HepG2 (cell line): ENCODE data around the gene COMMD7. TPM values are rescaled to one million over a fixed set of nuclear protein-coding genes. Genes with fewer than 3 reads are reported as not detected.
A peak's percentile ranks its signal among the peaks of the same experiment; 100 is the strongest.
"Not testable (repeated sequence)": the region's sequence is repeated elsewhere in the genome, so short reads cannot be mapped to it uniquely, and the experiment has no call there.

Experiments used
- DMAP1 ChIP-seq: IDR thresholded peaks from 2 replicates; pipeline ENCODE4 v1.6.1; 2016
- FOXA3 ChIP-seq: IDR thresholded peaks from 2 replicates; pipeline ENCODE4 v1.6.1; 2016; ENCODE audit warnings: missing genetic modification reagents, missing compliant biosample characterization
- GATAD1 ChIP-seq: IDR thresholded peaks from 2 replicates; pipeline ENCODE4 v1.6.1; 2016; ENCODE audit warnings: missing genetic modification reagents, missing compliant biosample characterization
- IRF2 ChIP-seq: IDR thresholded peaks from 2 replicates; pipeline ENCODE4 v1.6.1; 2018; ENCODE audit warnings: missing genetic modification reagents, missing compliant biosample characterization
- NR2F6 ChIP-seq, 2 experiments: IDR thresholded peaks; 2 replicates each; pipeline ENCODE4 v1.6.1; 2016; ENCODE audit warnings: antibody characterized with exemption in 1 of 2, mild to moderate bottlenecking in 1 of 2
- RARA ChIP-seq: IDR thresholded peaks from 2 replicates; pipeline ENCODE4 v1.6.1; 2016; ENCODE audit warnings: missing genetic modification reagents, missing compliant biosample characterization
- RCOR2 ChIP-seq: IDR thresholded peaks from 2 replicates; pipeline ENCODE4 v1.6.1; 2016; ENCODE audit warnings: missing biosample characterization, missing genetic modification reagents
- RORA ChIP-seq: sonication (generic); formaldehyde crosslinking; IDR thresholded peaks from 2 replicates; pipeline ENCODE4 v1.5.0; 2020; ENCODE audit warnings: mild to moderate bottlenecking, missing genetic modification reagents, moderate library complexity
- RXRA ChIP-seq: sonication (generic); formaldehyde crosslinking; IDR thresholded peaks from 2 replicates; pipeline ENCODE4 v1.5.1; 2020; ENCODE audit warnings: missing genetic modification reagents
- SALL1 ChIP-seq: sonication (generic); formaldehyde crosslinking; IDR thresholded peaks from 2 replicates; pipeline ENCODE4 v1.8.0; 2022; ENCODE audit warnings: mild to moderate bottlenecking, missing genetic modification reagents
- TCF12 ChIP-seq, 2 experiments: fragments of 450-650 bp in 1 of 2; sonication (generic) in 1 of 2; formaldehyde crosslinking in 1 of 2; IDR thresholded peaks; 2 replicates each; pipeline versions ENCODE4 v1.6.1 to v1.8.0; 2017 to 2022; ENCODE audit warnings: antibody characterized with exemption in 1 of 2, mild to moderate bottlenecking in 1 of 2, missing genetic modification reagents in 1 of 2, moderate library complexity in 1 of 2
- TRIM24 ChIP-seq: sonication (generic); formaldehyde crosslinking; IDR thresholded peaks from 2 replicates; pipeline ENCODE4 v1.8.0; 2022; ENCODE audit warnings: mild to moderate bottlenecking, missing genetic modification reagents
- ZNF124 ChIP-seq: sonication (generic); formaldehyde crosslinking; IDR thresholded peaks from 2 replicates; pipeline ENCODE4 v1.4.0; 2020; ENCODE audit warnings: missing genetic modification reagents
- ZNF17 ChIP-seq: sonication (generic); formaldehyde crosslinking; IDR thresholded peaks from 2 replicates; pipeline ENCODE4 v1.5.0; 2020; ENCODE audit warnings: mild to moderate bottlenecking, missing genetic modification reagents
- ZNF331 ChIP-seq: sonication (generic); formaldehyde crosslinking; IDR thresholded peaks from 2 replicates; pipeline ENCODE4 v1.4.0; 2020; ENCODE audit warnings: missing genetic modification reagents
- ZNF350 ChIP-seq: sonication (generic); formaldehyde crosslinking; IDR thresholded peaks from 2 replicates; pipeline ENCODE4 v1.4.0; 2020; ENCODE audit warnings: mild to moderate bottlenecking, low read depth, missing genetic modification reagents, borderline replicate concordance
- ZNF460 ChIP-seq: sonication (generic); formaldehyde crosslinking; IDR thresholded peaks from 2 replicates; pipeline ENCODE4 v1.5.1; 2020; ENCODE audit warnings: missing genetic modification reagents, mild to moderate bottlenecking, borderline replicate concordance
- ZNF563 ChIP-seq: sonication (generic); formaldehyde crosslinking; IDR thresholded peaks from 2 replicates; pipeline ENCODE4 v1.8.0; 2022; ENCODE audit warnings: mild to moderate bottlenecking, moderate library complexity, missing genetic modification reagents
- ZNF567 ChIP-seq: sonication (generic); formaldehyde crosslinking; IDR thresholded peaks from 2 replicates; pipeline ENCODE4 v1.8.1; 2023; ENCODE audit warnings: mild to moderate bottlenecking, missing genetic modification reagents, borderline replicate concordance
- ZNF7 ChIP-seq: IDR thresholded peaks from 2 replicates; pipeline ENCODE4 v1.6.1; 2016; ENCODE audit warnings: missing biosample characterization, missing genetic modification reagents
- ZNF879 ChIP-seq: sonication (generic); formaldehyde crosslinking; IDR thresholded peaks from 2 replicates; pipeline ENCODE4 v1.8.1; 2023; ENCODE audit warnings: missing genetic modification reagents
- polyA plus RNA-seq, 8 experiments: library from polyadenylated mRNA; depleted of rRNA in 3 of 8; stranded (reverse) in 7 of 8; unstranded in 1 of 8; fragments of >200 nt; fragmentation: Illumina TruSeq in 4 of 8; extraction: Trizol in 4 of 8; gene quantifications; 2 replicates each; pipeline versions ENCODE4 v1.2.1 to v1.2.3, GENCODE V29; 2011 to 2016; ENCODE audit warnings: low read depth in 4 of 8, missing spikeins in 1 of 8, mixed read lengths in 1 of 8; ENCODE audit not compliant: insufficient read depth in 1 of 8
- total RNA-seq, 5 experiments: library from RNA; depleted of rRNA; stranded (reverse); fragments of >200 nt; fragmentation: Illumina TruSeq; extraction: Trizol; gene quantifications; 2 replicates each; pipeline ENCODE4 v1.2.3, GENCODE V29; 2016; ENCODE audit warnings: low read depth in 1 of 5
- TF ChIP-seq, protein P1 (sequence below), 2 experiments: sonication (generic) in 1 of 2; formaldehyde crosslinking in 1 of 2; IDR thresholded peaks; 2 replicates each; pipeline versions ENCODE4 v1.6.1 to v1.9.0; 2014 to 2022; ENCODE audit warnings: antibody characterized with exemption in 1 of 2, borderline replicate concordance in 1 of 2, inconsistent platforms in 1 of 2, low read depth in 1 of 2, missing genetic modification reagents in 1 of 2
- TF ChIP-seq, protein P2 (sequence below): IDR thresholded peaks from 2 replicates; pipeline ENCODE4 v1.6.1; 2012; ENCODE audit warnings: low read depth, low read length, improper control_type of control experiment

The COMMD7 gene
- total and polyA plus RNA-seq, 2 of the 13 experiments (the other 11 are each of a cell fraction or from before 2014, with no cell fraction given): 42.1 to 53.3 TPM

DNA sequence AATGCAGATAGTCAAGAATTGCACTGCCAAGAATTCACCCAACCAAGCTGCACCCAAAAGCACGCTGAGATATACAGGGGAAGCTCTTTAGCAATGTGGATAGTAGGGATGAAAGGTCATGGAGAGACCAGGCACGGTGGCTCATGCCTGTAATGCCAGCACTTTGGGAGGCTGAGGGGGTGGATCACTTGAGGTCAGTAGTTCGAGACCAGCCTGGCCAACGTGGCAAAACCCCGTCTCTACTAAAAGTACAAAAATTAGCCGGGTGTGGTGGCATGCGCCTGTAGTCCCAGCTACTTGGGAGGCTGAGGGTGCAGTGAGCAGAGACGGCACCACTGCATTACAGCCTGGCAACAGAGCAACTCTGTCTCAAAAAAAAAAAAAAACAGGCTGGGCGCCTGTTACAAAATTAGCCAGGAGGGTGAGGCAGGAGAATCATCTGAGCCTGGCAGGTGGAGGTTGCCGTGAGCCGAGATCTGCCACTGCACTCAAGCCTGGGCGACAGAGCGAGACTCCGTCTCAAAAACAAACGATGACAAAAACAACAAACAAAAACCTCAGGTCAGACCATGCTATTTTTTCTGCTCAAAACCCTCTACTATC, 34.1 kb downstream of the COMMD7 start (continued):
- TF ChIP-seq, protein P1, sequence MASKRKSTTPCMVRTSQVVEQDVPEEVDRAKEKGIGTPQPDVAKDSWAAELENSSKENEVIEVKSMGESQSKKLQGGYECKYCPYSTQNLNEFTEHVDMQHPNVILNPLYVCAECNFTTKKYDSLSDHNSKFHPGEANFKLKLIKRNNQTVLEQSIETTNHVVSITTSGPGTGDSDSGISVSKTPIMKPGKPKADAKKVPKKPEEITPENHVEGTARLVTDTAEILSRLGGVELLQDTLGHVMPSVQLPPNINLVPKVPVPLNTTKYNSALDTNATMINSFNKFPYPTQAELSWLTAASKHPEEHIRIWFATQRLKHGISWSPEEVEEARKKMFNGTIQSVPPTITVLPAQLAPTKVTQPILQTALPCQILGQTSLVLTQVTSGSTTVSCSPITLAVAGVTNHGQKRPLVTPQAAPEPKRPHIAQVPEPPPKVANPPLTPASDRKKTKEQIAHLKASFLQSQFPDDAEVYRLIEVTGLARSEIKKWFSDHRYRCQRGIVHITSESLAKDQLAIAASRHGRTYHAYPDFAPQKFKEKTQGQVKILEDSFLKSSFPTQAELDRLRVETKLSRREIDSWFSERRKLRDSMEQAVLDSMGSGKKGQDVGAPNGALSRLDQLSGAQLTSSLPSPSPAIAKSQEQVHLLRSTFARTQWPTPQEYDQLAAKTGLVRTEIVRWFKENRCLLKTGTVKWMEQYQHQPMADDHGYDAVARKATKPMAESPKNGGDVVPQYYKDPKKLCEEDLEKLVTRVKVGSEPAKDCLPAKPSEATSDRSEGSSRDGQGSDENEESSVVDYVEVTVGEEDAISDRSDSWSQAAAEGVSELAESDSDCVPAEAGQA (IDR thresholded peaks at IDR 0.05; ENCODE audit: low read depth): not testable (repeated sequence)
- TF ChIP-seq, protein P1 (CRISPR knock-in tag; IDR thresholded peaks at IDR 0.05; ENCODE audit: borderline replicate concordance): peak; percentile 66; the same call in 1 of the 2 replicates
- TF ChIP-seq FOXA3 (CRISPR knock-in tag): 0 out of 2 replicates have a peak, but pooled peaks have one; percentile 8
- TF ChIP-seq ZNF350 (CRISPR knock-in tag): peak; percentile 56
- TF ChIP-seq, protein P2, sequence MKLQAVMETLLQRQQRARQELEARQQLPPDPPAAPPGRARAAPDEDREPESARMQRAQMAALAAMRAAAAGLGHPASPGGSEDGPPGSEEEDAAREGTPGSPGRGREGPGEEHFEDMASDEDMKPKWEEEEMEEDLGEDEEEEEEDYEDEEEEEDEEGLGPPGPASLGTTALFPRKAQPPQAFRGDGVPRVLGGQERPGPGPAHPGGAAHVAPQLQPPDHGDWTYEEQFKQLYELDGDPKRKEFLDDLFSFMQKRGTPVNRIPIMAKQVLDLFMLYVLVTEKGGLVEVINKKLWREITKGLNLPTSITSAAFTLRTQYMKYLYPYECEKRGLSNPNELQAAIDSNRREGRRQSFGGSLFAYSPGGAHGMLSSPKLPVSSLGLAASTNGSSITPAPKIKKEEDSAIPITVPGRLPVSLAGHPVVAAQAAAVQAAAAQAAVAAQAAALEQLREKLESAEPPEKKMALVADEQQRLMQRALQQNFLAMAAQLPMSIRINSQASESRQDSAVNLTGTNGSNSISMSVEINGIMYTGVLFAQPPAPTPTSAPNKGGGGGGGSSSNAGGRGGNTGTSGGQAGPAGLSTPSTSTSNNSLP: 0 out of 2 replicates have a peak, but pooled peaks have one; percentile 23
- TF ChIP-seq ZNF567: 0 out of 2 replicates have a peak, but pooled peaks have one; percentile 44
- TF ChIP-seq ZNF124 (CRISPR knock-in tag): 0 out of 2 replicates have a peak, but pooled peaks have one; percentile 12
- 0 out of 2 replicates have a peak, but pooled peaks have one; percentile 14 for TF ChIP-seq ZNF17 (CRISPR knock-in tag)
- TF ChIP-seq ZNF7 (CRISPR knock-in tag): peak; percentile 58; the same call in 1 of the 2 replicates
- 0 out of 2 replicates have a peak, but pooled peaks have one; percentile 42 for TF ChIP-seq TRIM24 (CRISPR knock-in tag)
- TF ChIP-seq TCF12 (IDR thresholded peaks at IDR 0.05): not testable (repeated sequence)
- TF ChIP-seq TCF12 (CRISPR knock-in tag; IDR thresholded peaks at IDR 0.05): peak; percentile 54; the same call in 1 of the 2 replicates
- peak; percentile 62; the same call in 1 of the 2 replicates for TF ChIP-seq SALL1 (CRISPR knock-in tag)
- TF ChIP-seq GATAD1: peak; percentile 16; the same call in 1 of the 2 replicates
- TF ChIP-seq RARA (CRISPR knock-in tag): peak; percentile 58; the same call in 1 of the 2 replicates
- TF ChIP-seq RORA (CRISPR knock-in tag): 0 out of 2 replicates have a peak, but pooled peaks have one; percentile 28
- peak; percentile 2; the same call in 1 of the 2 replicates for TF ChIP-seq IRF2 (CRISPR knock-in tag)
- peak; percentile 58; the same call in 1 of the 2 replicates for TF ChIP-seq RXRA
- TF ChIP-seq NR2F6 (IDR thresholded peaks at IDR 0.05): peak; percentile 34
- TF ChIP-seq NR2F6 (CRISPR knock-in tag; IDR thresholded peaks at IDR 0.05): peak; percentile 80
- TF ChIP-seq RCOR2 (CRISPR knock-in tag): peak; percentile 30; the same call in 1 of the 2 replicates
- 0 out of 2 replicates have a peak, but pooled peaks have one; percentile 53 for TF ChIP-seq ZNF563 (CRISPR knock-in tag)
- TF ChIP-seq ZNF331 (CRISPR knock-in tag): peak; percentile 36; the same call in 1 of the 2 replicates
- peak; percentile 90 for TF ChIP-seq ZNF460 (CRISPR knock-in tag)
- TF ChIP-seq ZNF879 (CRISPR knock-in tag): 0 out of 2 replicates have a peak, but pooled peaks have one; percentile 43
- TF ChIP-seq DMAP1 (CRISPR knock-in tag): 0 out of 2 replicates have a peak, but pooled peaks have one; percentile 20
